Upper lobe of right lung (tissue), 1 donor: Measurements from ENCODE around the gene JADE2. TPM values are rescaled to one million over a fixed set of nuclear protein-coding genes. Genes with fewer than 3 reads are reported as not detected.
A peak's percentile ranks its signal among the peaks of the same experiment; 100 is the strongest.

Experiments
- ATAC-seq: fragments of 200-7000 bp; cut with Tn5 transposase; one replicate; pipeline ENCODE4 v1.9.1; 2020; ENCODE audit warnings: mild to moderate bottlenecking, moderate library complexity
- DNase-seq: peaks from one replicate; pipeline ENCODE4 v3.0.0-alpha.2; 2020
- H3K27ac ChIP-seq: fragments of 200-600 bp; one replicate; pipeline ENCODE4 v1.8.0; 2022
- H3K27me3 ChIP-seq: fragments of 200-600 bp; one replicate; pipeline ENCODE4 v1.8.0; 2022; ENCODE audit warnings: mild to moderate bottlenecking
- H3K36me3 ChIP-seq: fragments of 200-600 bp; one replicate; pipeline ENCODE4 v1.8.0; 2022
- H3K4me1 ChIP-seq: fragments of 200-600 bp; one replicate; pipeline ENCODE4 v1.8.0; 2022
- H3K4me3 ChIP-seq: fragments of 200-600 bp; one replicate; pipeline ENCODE4 v1.8.0; 2022; ENCODE audit warnings: mild to moderate bottlenecking
- H3K9me3 ChIP-seq: fragments of 200-600 bp; one replicate; pipeline ENCODE4 v1.8.0; 2022
- CTCF ChIP-seq: fragments of 200-600 bp; IDR thresholded peaks from one replicate; pipeline ENCODE4 v1.8.0; 2022; ENCODE audit warnings: antibody characterized with exemption
- intact Hi-C: fragments of 100-400 bp; cut with DNase I; formaldehyde crosslinking; loops from one replicate; pipeline ENCODE4 v1.11.0; 2022
- total RNA-seq: library from RNA; stranded (reverse); fragmentation: NEBNext Ultra II Directional; extraction: Animal tissue kit (Norgen Biotek cat#: 25700); gene quantifications from one replicate; pipeline ENCODE4 v1.2.1, GENCODE V29; 2021
- donor health status: DM: no; HTN: yes; CAD: no; lungs with severe emphysema.

JADE2 gene
- total RNA-seq, 1 donor from 2014 or later: 86.7 TPM

GRCh38 chr5:134560698-134561097, 35.2 kb downstream of the JADE2 start:
- ATAC-seq: no peak
- Histone ChIP-seq H3K27me3 (no peaks in the 10 kb centered on the region), H3K36me3 (peaks cover 74% of the 10 kb centered on the region), H3K4me3 (no peak overlapping the region), H3K4me1 (peaks cover 9% of the 10 kb centered on the region), H3K27ac (no peak overlapping the region), H3K9me3 (no peaks in the 10 kb centered on the region)
- intact Hi-C loops: no loop called here
- no peak for TF ChIP-seq CTCF
- no peak for DNase-seq

- H3K9me3 ChIP-seq: no peaks in the 10 kb centered on the region
- TF ChIP-seq CTCF: peak; percentile 27
- H3K27ac ChIP-seq: no peak overlapping the region
- peaks cover 85% of the 10 kb centered on the region for H3K36me3 ChIP-seq
- DNase-seq (no peak), ATAC-seq (peak; percentile 59)
- no peaks in the 10 kb centered on the region for H3K27me3 ChIP-seq
- H3K4me1 ChIP-seq: peaks cover 6% of the 10 kb centered on the region
- no peak overlapping the region for H3K4me3 ChIP-seq
- intact Hi-C loops: no loop called here
Measured at GRCh38 chr5:134561871-134562296, 36.4 kb downstream of the JADE2 start.

- Histone ChIP-seq H3K27ac (no peak overlapping the region), H3K4me3 (no peak overlapping the region), H3K4me1 (peaks cover 19% of the 10 kb centered on the region), H3K27me3 (no peaks in the 10 kb centered on the region), H3K36me3 (peaks cover 99% of the 10 kb centered on the region), H3K9me3 (no peaks in the 10 kb centered on the region)
- intact Hi-C loops: no loop called here
- no peak for TF ChIP-seq CTCF
- no peak for ATAC-seq
- no peak for DNase-seq
Measured at GRCh38 chr5:134563221-134563620, 37.8 kb downstream of the JADE2 start.

GRCh38 chr5:134563962-134564361, 38.5 kb downstream of the JADE2 start:
- TF ChIP-seq CTCF: no peak
- no peak for DNase-seq
- Histone ChIP-seq H3K9me3 (no peaks in the 10 kb centered on the region), H3K27me3 (no peaks in the 10 kb centered on the region), H3K36me3 (peaks cover 100% of the 10 kb centered on the region), H3K4me1 (peaks cover 26% of the 10 kb centered on the region), H3K27ac (no peak overlapping the region), H3K4me3 (no peak overlapping the region)
- no peak for ATAC-seq
- intact Hi-C loops: no loop called here

- intact Hi-C loops: no loop called here
- Histone ChIP-seq H3K36me3 (peaks cover 100% of the 10 kb centered on the region), H3K4me1 (peaks cover 31% of the 10 kb centered on the region)
Measured at GRCh38 chr5:134564396-134564795, 38.9 kb downstream of the JADE2 start.

More at GRCh38 chr5:134564396-134564795, 38.9 kb downstream of the JADE2 start:
- DNase-seq: no peak
- no peak for ATAC-seq
- Histone ChIP-seq H3K4me3 (no peak overlapping the region), H3K27me3 (no peaks in the 10 kb centered on the region), H3K9me3 (no peaks in the 10 kb centered on the region), H3K27ac (no peak overlapping the region)
- no peak for TF ChIP-seq CTCF
